ENCODE data around the gene SETX. TPM values are rescaled to one million over a fixed set of nuclear protein-coding genes. Genes with fewer than 3 reads are reported as not detected.

SETX gene
- polyA plus RNA-seq, 3 donors from 2014 or later: 22.9 to 55.9 (median 27.6) TPM

DNA sequence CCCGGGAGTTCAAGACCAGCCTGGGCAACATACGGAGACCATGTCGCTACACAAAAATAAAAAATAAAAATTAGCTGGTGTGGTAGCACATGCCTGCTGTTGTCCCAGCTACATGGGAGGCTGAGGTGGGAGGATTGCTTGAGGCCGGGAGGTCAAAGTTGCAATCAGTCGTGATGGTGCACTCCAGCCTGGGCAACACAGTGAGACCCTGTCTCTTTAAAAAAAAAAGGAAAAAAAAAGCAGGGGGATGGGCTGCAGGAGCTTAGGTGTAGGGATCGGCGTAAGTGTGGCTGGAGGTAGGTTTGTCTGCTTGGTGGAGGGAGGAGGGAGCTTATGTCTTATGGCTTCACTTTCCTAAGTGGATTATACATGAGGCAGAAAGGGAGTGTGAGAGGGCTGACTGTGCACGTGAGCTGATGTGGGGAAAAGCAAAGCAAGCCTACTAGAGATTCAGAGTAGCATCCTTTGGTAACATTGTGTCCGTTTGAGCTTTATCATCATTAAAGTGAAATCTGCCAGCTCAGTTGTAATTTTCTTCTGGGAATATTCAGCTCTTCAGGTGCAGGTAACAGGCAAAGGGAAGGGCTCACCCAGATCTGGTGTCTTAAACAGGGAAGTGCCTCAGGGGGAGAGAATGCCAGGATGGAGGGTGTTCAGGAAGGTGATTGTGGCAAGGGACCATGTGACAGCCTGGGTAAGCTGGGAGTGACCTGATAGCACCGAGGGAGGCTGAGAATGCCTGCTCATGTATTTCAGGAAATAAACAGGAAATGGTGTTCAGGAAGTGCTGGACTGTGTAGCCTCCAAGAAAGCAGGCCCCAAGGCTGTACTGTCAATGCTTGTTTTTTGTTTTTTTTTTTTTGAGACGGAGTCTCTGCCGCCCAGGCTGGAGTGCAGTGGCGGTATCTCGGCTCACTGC is 17.6 kb upstream of the SETX start:
- peaks cover 7 to 14% (median 12%) of the 10 kb centered on the region in 3 donors for H3K36me3 Mint-ChIP-seq
- H3K4me1 Mint-ChIP-seq: peaks cover 19 to 24% of the 10 kb centered on the region in 2 donors
- DNase-seq: peak in 1 of 3 donors; percentile 11
- H3K4me3 Mint-ChIP-seq: peak overlapping the region; percentile 38 to 73 (median 64)
- no peaks in the 10 kb centered on the region for H3K9me3 Mint-ChIP-seq
- peak overlapping the region; percentile 63 to 92 (median 88) for H3K27ac Mint-ChIP-seq
- H3K27me3 Mint-ChIP-seq (ENCODE audit: low read depth in 3 of 3): no peaks in the 10 kb centered on the region

DNA sequence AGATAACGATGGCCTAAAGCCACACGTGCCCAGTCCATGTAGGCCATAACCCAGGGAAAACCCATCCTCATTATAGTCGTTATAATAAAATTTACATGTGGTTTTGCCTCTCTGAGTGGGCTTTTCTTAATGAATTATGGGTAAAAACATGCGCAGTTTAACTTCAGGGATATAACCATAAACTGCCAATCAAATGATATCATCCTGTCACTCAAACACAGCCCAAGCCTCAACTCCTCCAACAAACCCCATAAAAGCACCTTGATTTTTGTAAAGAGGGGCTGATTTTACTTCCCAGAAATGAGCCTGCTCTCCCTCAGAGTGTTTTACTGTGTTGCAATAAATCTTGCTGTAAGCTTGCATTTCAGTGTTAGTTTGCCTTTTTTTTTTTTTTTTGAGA is 15.8 kb upstream of the SETX start:
- DNase-seq: no peak
- peak overlapping the region in 1 of 6 donors; percentile 50 for H3K27ac Mint-ChIP-seq

DNA sequence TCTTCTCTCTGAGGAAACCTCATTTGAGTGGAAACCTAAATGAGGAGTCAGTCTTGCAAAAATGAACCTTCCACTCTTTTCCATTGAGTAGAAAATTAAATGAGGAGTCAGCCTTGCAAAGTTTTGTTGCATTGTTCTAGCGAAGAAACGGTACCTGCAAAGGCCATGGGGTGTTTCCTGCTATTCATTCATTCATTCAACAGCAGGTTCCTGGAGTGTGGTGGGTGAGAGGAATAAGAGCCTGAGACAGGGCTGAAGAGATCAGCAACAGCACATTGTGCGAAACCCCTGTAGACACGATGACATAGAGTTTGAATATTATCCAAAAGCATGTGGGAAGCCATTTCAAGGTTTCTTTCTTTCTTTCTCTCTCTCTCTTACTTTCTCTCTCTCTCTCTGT is 14.6 kb upstream of the SETX start:
- Mint-ChIP-seq H3K9me3 (no peaks in the 10 kb centered on the region), H3K27ac (no peak overlapping the region), H3K27me3 (ENCODE audit: low read depth in 3 of 3) (no peaks in the 10 kb centered on the region), H3K36me3 (no peaks in the 10 kb centered on the region), H3K4me3 (no peak overlapping the region), H3K4me1 (peaks cover 19 to 24% of the 10 kb centered on the region in 2 donors)
- no peak for DNase-seq

More for the DNA sequence above, 15.8 kb upstream of the SETX start:
- Mint-ChIP-seq H3K36me3 (peaks cover 3 to 8% (median 5%) of the 10 kb centered on the region in 3 donors), H3K4me3 (no peak overlapping the region), H3K27me3 (ENCODE audit: low read depth in 3 of 3) (no peaks in the 10 kb centered on the region), H3K9me3 (no peaks in the 10 kb centered on the region), H3K4me1 (peaks cover 19 to 24% of the 10 kb centered on the region in 2 donors)

DNA sequence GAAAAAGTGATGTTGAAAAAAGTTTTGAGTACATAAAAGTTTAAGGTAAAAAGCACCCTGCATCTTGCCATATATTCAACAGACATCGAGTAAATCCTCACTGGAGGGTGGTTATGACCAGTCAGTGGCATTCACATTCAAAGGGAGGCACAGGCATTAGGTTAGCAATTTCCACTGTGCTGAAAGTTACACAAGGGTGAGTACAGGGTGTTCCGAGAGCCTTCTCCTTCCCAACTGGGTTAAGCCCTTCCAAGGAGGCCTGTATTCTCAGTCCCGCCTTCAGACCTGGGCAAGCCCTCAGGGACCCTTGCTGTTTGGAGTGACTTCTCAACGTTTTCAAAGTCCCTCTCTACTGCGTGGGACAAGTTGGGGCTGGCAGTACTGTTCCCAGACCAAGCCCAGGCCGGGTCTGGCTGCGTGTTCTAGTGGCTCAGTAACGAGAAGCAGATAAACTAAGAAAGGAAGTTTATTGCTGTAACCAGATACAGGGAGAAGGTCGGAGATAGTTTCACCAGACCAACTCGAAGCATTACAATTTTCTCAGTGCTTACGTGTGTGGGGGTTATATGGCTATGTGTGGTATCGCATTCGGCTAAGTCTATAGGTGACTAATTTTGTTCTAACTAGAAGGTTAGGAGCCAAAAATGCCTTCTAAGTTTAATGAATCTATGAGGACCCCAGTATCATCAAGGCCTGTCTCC is 13.0 kb upstream of the SETX start:
- Mint-ChIP-seq H3K27me3 (ENCODE audit: low read depth in 3 of 3) (no peaks in the 10 kb centered on the region), H3K4me3 (no peak overlapping the region), H3K4me1 (peaks cover 11 to 14% of the 10 kb centered on the region in 2 donors), H3K27ac (no peak overlapping the region), H3K9me3 (no peaks in the 10 kb centered on the region), H3K36me3 (no peaks in the 10 kb centered on the region)
- no peak for DNase-seq

DNA sequence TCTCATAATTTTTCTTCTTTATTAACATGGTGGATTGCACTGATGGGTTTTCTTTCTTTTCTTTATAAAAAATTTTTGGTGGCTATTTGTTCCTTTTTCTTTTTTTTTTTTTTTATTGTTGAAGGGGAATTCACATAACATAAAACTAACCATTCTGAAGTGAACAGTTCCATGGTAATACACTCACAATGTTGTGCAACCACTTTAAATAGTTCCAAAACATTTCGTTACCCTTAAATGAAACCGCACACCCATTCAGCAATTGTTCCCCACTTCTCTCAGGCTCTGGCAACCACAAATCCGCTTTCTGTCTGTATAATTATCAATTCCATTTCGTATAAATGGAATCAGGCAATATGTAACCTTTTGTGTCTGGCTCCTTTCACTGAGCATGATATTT is 11.7 kb upstream of the SETX start:
- Mint-ChIP-seq H3K9me3 (no peaks in the 10 kb centered on the region), H3K4me1 (peaks cover 0 to under 1% of the 10 kb centered on the region in 2 donors), H3K4me3 (no peak overlapping the region), H3K27ac (peak overlapping the region in 1 of 6 donors; percentile 1), H3K36me3 (no peaks in the 10 kb centered on the region), H3K27me3 (ENCODE audit: low read depth in 3 of 3) (no peaks in the 10 kb centered on the region)
- DNase-seq: no peak

DNA sequence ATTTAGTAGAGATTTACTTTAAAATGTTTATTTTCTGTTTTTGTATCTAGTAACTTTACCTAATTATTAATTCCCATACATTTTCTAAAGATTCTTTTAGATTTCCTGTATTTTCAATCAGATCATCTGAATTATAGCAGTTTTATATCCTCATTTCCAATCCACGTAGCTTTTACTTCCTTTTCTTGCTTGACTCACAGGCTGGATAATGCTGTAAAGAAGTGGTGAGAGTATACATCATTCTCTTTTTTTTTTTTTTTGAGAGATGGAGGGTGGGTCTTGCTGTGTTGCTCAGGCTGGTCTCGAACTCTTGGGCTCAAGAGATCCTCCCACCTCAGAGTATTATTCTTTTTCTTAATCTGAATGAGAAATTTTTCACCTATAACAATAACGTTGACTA is 11.2 kb upstream of the SETX start:
- no peaks in the 10 kb centered on the region for H3K27me3 Mint-ChIP-seq (ENCODE audit: low read depth in 3 of 3)
- H3K36me3 Mint-ChIP-seq: no peaks in the 10 kb centered on the region
- DNase-seq: no peak
- H3K27ac Mint-ChIP-seq: no peak overlapping the region
- H3K4me3 Mint-ChIP-seq: no peak overlapping the region
- no peaks in the 10 kb centered on the region for H3K9me3 Mint-ChIP-seq
- no peaks in the 10 kb centered on the region for H3K4me1 Mint-ChIP-seq

DNA sequence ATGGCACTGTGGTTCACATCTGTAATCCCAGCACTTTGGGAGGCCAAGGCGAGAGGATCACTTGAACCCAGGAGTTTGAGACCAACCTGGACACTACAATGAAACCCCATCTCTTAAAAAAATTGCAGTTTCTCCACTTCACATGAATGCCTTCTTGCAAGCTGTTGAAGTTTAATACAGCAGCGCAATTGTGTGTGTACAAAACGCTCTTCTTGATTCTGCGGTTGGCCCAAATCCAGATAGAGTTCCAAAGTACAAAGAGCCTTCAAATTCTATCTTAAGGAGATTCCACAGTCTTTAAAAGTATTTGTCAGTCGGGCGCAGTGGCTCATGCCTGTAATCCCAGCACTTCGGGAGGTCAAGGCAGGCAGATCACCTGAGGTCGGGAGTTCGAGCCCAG is 9.3 kb upstream of the SETX start:
- Mint-ChIP-seq H3K4me1 (peaks cover 0 to 6% of the 10 kb centered on the region in 2 donors), H3K27me3 (ENCODE audit: low read depth in 3 of 3) (no peaks in the 10 kb centered on the region), H3K36me3 (no peaks in the 10 kb centered on the region), H3K9me3 (no peaks in the 10 kb centered on the region), H3K4me3 (no peak overlapping the region), H3K27ac (no peak overlapping the region)
- no peak for DNase-seq

DNA sequence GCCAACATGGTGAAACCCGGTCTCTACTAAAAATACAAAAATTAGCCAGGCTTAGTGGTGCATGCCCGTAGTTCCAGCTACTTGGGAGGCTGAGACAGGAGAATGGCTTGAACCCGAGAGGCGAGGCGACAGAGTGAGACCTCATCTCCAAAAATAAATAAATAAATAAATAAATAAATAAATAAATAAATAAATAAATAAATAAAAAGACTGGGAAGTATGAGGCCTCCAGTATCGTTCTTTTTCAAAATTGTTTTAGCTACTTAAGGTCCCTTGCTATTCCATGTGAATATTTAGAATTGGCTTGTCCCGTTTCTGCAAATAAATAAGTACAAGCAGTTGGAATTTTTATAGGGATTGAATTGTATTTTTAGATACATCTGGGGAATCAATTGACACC is 3.0 kb upstream of the SETX start:
- H3K4me1 Mint-ChIP-seq: peaks cover 17 to 25% of the 10 kb centered on the region in 2 donors
- peaks cover 7 to 11% (median 10%) of the 10 kb centered on the region in 3 donors for H3K36me3 Mint-ChIP-seq

DNA sequence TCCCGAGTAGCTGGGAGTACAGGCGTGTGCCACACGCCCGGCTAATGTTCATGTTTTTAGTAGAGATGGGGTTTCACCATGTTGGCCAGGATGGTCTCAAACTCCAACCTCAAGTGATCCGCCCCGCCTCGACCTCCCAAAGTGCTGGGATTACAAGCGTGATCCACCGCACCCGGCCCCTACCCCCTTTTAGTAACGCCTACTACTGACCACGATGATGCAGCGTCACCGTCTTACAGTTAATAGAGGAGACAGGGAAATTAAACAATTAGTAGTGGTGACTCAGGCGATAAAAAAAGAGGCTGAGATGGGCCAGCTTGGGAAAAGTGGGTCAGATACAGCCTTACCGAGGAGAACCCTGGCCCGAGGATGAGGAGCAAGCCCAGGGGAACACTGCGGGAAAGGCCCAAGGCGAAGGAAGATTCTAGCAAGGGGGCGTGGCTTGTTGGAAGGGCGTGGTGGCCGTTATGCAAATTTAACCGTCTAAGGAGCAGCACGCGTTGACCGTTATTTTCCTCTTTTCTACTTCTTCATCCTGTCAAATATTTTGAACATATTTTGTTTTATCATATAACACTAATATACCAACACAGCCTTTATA is 1.6 kb upstream of the SETX start:
- Mint-ChIP-seq H3K27ac (peak overlapping the region; percentile 34 to 84 (median 68)), H3K4me1 (peaks cover 30 to 39% of the 10 kb centered on the region in 2 donors), H3K9me3 (no peaks in the 10 kb centered on the region), H3K27me3 (ENCODE audit: low read depth in 3 of 3) (peaks cover 12 to 22% (median 21%) of the 10 kb centered on the region in 3 donors), H3K36me3 (peaks cover 9 to 19% (median 16%) of the 10 kb centered on the region in 3 donors), H3K4me3 (peak overlapping the region in 2 of 5 donors; percentile 30 to 44)
- peak in 1 of 3 donors; percentile 8 for DNase-seq

More for the DNA sequence above, 3.0 kb upstream of the SETX start:
- Mint-ChIP-seq H3K27ac (no peak overlapping the region), H3K27me3 (ENCODE audit: low read depth in 3 of 3) (peaks cover 8 to 22% (median 21%) of the 10 kb centered on the region in 3 donors), H3K9me3 (no peaks in the 10 kb centered on the region), H3K4me3 (no peak overlapping the region)
- no peak for DNase-seq

DNA sequence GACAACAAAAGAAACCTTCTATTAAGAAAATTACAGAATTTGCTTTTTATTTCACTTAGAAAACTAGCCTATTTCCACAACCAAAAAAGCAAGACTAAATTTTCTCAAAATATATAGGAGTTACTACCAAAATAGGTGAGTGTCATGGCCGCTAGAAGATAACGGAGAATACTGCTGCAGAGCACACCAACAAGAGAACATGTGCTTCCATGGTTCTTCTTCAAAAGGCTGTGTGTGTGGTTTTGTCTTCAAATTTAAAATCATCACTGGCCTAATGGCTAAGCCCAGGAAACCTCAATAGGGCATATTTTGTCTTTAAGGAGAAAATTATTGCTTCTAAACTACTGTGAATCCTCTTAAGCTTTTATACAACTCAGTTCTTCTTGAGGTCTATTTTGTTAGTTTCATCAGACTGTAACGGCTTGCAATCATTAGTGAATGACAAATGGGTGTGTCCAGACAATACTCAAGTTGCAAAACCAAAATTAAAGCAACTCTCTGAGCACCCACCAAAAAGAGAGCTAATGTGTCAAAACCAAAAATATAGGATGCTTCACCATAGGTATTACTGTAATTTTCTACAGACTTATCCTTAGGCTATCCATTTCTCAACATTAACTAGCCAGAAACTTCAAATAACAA is 3.3 kb downstream of the SETX start:
- Mint-ChIP-seq H3K36me3 (peaks cover 12 to 33% (median 28%) of the 10 kb centered on the region in 3 donors), H3K27me3 (ENCODE audit: low read depth in 3 of 3) (peaks cover 15 to 28% (median 21%) of the 10 kb centered on the region in 3 donors), H3K4me1 (peaks cover 57 to 66% of the 10 kb centered on the region in 2 donors), H3K9me3 (no peaks in the 10 kb centered on the region), H3K4me3 (peak overlapping the region; percentile 84 to 95 (median 90)), H3K27ac (peak overlapping the region; percentile 87 to 97 (median 96))
- peak in 1 of 3 donors; percentile 11 for DNase-seq

DNA sequence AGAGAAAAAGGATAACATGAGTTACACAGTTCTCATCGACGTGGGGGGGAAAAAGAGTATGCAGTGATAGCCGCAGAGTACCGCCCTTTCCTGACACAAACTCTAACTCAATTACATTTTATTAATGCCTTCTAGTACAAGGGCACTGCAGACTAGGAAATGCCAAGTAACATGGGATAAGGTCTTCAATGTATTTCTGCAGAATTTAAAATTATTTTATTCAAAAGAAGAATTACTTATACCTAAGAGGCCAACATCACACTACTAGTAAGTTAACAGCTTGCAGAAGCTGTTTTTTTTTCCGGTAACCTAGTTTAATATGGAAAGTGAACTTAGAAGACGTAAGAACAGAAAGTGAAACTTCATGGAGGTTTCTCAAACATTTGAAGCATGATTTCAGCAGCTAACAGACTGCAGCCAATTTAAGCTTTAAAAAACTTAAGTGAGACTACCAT is 3.9 kb downstream of the SETX start:
- peak overlapping the region; percentile 84 to 95 (median 90) for H3K4me3 Mint-ChIP-seq
- H3K4me1 Mint-ChIP-seq: peaks cover 58 to 72% of the 10 kb centered on the region in 2 donors
- H3K9me3 Mint-ChIP-seq: no peaks in the 10 kb centered on the region
- DNase-seq: peak; percentile 69 to 70 (median 70)
- H3K27me3 Mint-ChIP-seq (ENCODE audit: low read depth in 3 of 3): peaks cover 15 to 28% (median 17%) of the 10 kb centered on the region in 3 donors
- peak overlapping the region; percentile 87 to 97 (median 96) for H3K27ac Mint-ChIP-seq
- peaks cover 18 to 38% (median 33%) of the 10 kb centered on the region in 3 donors for H3K36me3 Mint-ChIP-seq

DNA sequence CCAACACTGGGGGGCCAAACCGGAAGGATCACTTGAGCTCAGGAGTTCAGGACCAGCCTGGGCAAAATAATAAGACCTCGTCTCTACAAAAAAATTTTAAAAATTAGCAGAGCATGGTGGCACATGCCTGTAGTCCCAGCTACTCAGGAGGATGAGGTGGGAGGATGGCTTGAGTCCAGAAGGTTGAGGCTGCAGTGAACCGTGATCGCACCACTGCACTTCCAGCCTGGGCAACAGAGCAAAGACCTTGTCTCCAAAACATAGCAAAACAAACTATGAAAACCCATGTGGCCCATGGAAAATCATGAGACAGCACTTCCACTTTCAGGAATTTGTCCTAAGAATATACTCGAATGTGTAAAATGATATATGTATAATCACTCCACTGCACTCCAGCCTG is 6.1 kb downstream of the SETX start:
- peak overlapping the region; percentile 82 to 96 (median 91) for H3K27ac Mint-ChIP-seq
- H3K4me1 Mint-ChIP-seq: peaks cover 53 to 62% of the 10 kb centered on the region in 2 donors

DNA sequence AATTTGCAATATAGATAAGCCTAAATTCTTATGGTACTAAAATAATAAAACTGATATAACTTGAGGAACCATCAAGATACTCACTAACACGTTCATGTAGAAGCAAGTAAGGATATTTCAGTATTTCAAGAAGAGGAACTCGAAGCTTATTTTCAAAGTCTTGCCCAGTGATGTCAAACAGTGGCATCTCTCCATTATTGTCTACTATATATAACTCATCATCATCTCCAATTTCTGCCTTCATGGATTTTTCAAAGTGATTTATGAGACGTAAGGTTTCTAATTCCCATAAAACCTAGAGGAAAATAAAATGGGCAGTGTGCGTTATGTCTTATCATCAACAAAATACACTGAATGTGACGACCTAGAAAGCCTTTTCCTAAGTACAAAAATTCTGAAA is 8.6 kb downstream of the SETX start:
- peaks cover 0 to 6% (median 3%) of the 10 kb centered on the region in 3 donors for H3K27me3 Mint-ChIP-seq (ENCODE audit: low read depth in 3 of 3)
- no peak overlapping the region for H3K4me3 Mint-ChIP-seq
- H3K9me3 Mint-ChIP-seq: no peaks in the 10 kb centered on the region
- H3K27ac Mint-ChIP-seq: peak overlapping the region in 2 of 6 donors; percentile 29 to 44
- peaks cover 31 to 45% (median 32%) of the 10 kb centered on the region in 3 donors for H3K36me3 Mint-ChIP-seq
- H3K4me1 Mint-ChIP-seq: peaks cover 32 to 47% of the 10 kb centered on the region in 2 donors
- DNase-seq: no peak

More for the DNA sequence above, 6.1 kb downstream of the SETX start:
- H3K4me3 Mint-ChIP-seq: peak overlapping the region in 2 of 5 donors; percentile 29 to 76
- no peak for DNase-seq
- H3K36me3 Mint-ChIP-seq: peaks cover 23 to 43% (median 34%) of the 10 kb centered on the region in 3 donors
- H3K9me3 Mint-ChIP-seq: no peaks in the 10 kb centered on the region
- peaks cover 3 to 10% (median 6%) of the 10 kb centered on the region in 3 donors for H3K27me3 Mint-ChIP-seq (ENCODE audit: low read depth in 3 of 3)

Data from immature natural killer cell (primary cell).